Measurements from ENCODE around the gene HTT. TPM values are rescaled to one million over a fixed set of nuclear protein-coding genes. Genes with fewer than 3 reads are reported as not detected.

Gene HTT
- total and polyA plus RNA-seq, 2 of the 8 experiments (the other 6 are each of a cell fraction or from before 2014, with no cell fraction given): 24.0 to 71.0 TPM

DNA sequence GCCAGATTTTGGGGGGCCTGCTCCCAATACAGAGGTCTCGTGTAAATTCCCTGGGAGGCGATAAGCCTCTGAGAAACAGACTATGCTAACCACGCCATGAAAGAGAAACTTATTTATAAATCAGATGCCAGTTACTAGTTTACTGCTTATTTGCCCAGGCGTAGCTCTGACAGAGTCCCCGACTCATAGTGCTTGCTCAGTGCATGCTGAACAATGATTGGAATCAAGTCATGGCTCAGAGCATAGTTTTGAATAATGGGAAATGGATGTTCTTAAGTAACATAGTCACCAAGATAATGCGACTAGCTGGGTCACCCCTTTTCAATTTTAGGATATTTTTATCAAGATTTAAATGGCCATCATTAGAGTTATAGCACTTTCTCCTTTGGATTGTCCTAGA lies 39.9 kb downstream of the HTT start:
- Histone ChIP-seq H2BK5ac (ENCODE audit: low read depth, low read length) (no peak overlapping the region), H3K4ac (replicated peaks; ENCODE audit: insufficient read length, low read depth, low read length) (no peak overlapping the region), H3K23ac (ENCODE audit: insufficient read length) (no peak overlapping the region), H3K27me3 (replicated peaks in 1 of 4; ENCODE audit: control insufficient read depth in 3 of 4, extremely low read depth in 1 of 4, insufficient read depth in 3 of 4, low read length in 3 of 4) (no peaks in the 10 kb centered on the region), H3K4me2 (ENCODE audit: insufficient read depth in 1 of 2, low read depth in 2 of 2, low read length in 2 of 2) (no peak overlapping the region), H4K8ac (ENCODE audit: extremely low read depth, insufficient read depth, low read length) (no peak overlapping the region), H2BK12ac (ENCODE audit: low read depth, low read length) (no peak overlapping the region), H4K5ac (ENCODE audit: insufficient read length, low read depth, low read length) (no peak overlapping the region), H3K9me3 (ENCODE audit: insufficient read depth in 2 of 2, low read depth in 1 of 2, low read length in 1 of 2) (no peaks in the 10 kb centered on the region; a peak in 1 of 4 replicates), H3K23me2 (ENCODE audit: low read depth, low read length) (no peaks in the 10 kb centered on the region), H4K91ac (replicated peaks; ENCODE audit: insufficient read length, low read length) (no peak overlapping the region), H3K79me2 (ENCODE audit: control insufficient read depth in 1 of 2, insufficient read depth in 2 of 2, low read length in 2 of 2) (no peaks in the 10 kb centered on the region), H2BK120ac (replicated peaks; ENCODE audit: low read depth, low read length) (no peak overlapping the region), H3K18ac (ENCODE audit: extremely low read depth, low read length) (no peak overlapping the region), H2AK5ac (ENCODE audit: low read depth, low read length) (no peak overlapping the region), H2AFZ (ENCODE audit: low read length) (no peak overlapping the region), H3K79me1 (ENCODE audit: low read depth, low read length) (no peaks in the 10 kb centered on the region), H3K4me1 (replicated peaks in 1 of 4; ENCODE audit: control insufficient read depth in 3 of 4, insufficient read depth in 4 of 4, low read length in 3 of 4) (no peaks in the 10 kb centered on the region), H3K27ac (ENCODE audit: low read depth, low read length) (no peak overlapping the region), H2BK15ac (ENCODE audit: low read length) (no peak overlapping the region), H3K56ac (replicated peaks; ENCODE audit: insufficient read length, low read depth, low read length) (no peak overlapping the region), H3K14ac (ENCODE audit: insufficient read length) (no peak overlapping the region), H4K20me1 (replicated peaks in 1 of 2; ENCODE audit: control insufficient read depth in 1 of 2, insufficient read depth in 2 of 2, low read length in 2 of 2) (peaks cover 0 to 7% of the 10 kb centered on the region in 2 experiments), H3K9ac (replicated peaks in 1 of 4; ENCODE audit: extremely low read depth in 1 of 4, low read depth in 3 of 4, low read length in 3 of 4) (no peak overlapping the region), H2BK20ac (ENCODE audit: low read length) (no peak overlapping the region), H3K4me3 (ENCODE audit: extremely low read depth in 1 of 4, insufficient read depth in 2 of 4, low read depth in 3 of 4, low read length in 4 of 4) (no peak overlapping the region), H3K36me3 (ENCODE audit: control insufficient read depth in 2 of 4, insufficient read depth in 4 of 4, low read length in 3 of 4) (peaks cover 17 to 62% (median 38%) of the 10 kb centered on the region in 4 experiments; a peak in 7 of 8 replicates)
- no peak for FAIRE-seq
- ChIA-PET CTCF (ENCODE audit: partially characterized antibody) (no interaction called here), POLR2A (ENCODE audit: partially characterized antibody) (no interaction called here)
- 92% methylated on average over 6 of the region's 6 CpGs; no CpG with 5 or more reads in 1 of the 2 experiments for WGBS, 2 experiments (ENCODE audit: extremely low coverage in 1 of 2, insufficient coverage in 1 of 2, insufficient read length in 1 of 2, insufficient replicate concordance in 2 of 2, low coverage in 1 of 2, low lambda C conversion rate in 2 of 2, missing lambda C conversion rate in 1 of 2)
- DNase-seq (ENCODE audit: low read depth in 1 of 2, low spot score in 2 of 2): no peak
- TF ChIP-seq TBP (IDR thresholded peaks at IDR 0.05; ENCODE audit: low read depth, low read length) (no peak), SP1 (IDR thresholded peaks at IDR 0.05; ENCODE audit: low read depth, low read length) (no peak), SRF (IDR thresholded peaks at IDR 0.05; ENCODE audit: low read depth, low read length) (no peak), BRCA1 (IDR thresholded peaks at IDR 0.05; ENCODE audit: low read depth, low read length) (no peak), BACH1 (IDR thresholded peaks at IDR 0.05; ENCODE audit: low read length) (no peak), SP2 (IDR thresholded peaks at IDR 0.05; ENCODE audit: low read length) (no peak), HDAC2 (IDR thresholded peaks at IDR 0.05; ENCODE audit: borderline replicate concordance in 1 of 2, low read depth in 2 of 2, low read length in 2 of 2) (no peak)
